ENCODE measurements around the gene SLC7A7. TPM values are rescaled to one million over a fixed set of nuclear protein-coding genes. Genes with fewer than 3 reads are reported as not detected.
"Not testable (repeated sequence)": the region's sequence is repeated elsewhere in the genome, so short reads cannot be mapped to it uniquely, and the experiment has no call there.

Gene SLC7A7
- total RNA-seq (10 to 100 TPM in 8 of 9 donors, 1 to 10 TPM in 1; 7.3 to 30.5 (median 18.6) TPM), polyA plus RNA-seq (10 to 100 TPM in 1 of 3 donors, 1 to 10 TPM in 2; 4.0 to 10.1 (median 6.5) TPM)
- long read RNA-seq, donor 1, partial matches to known transcripts: 0 of 2 reads
- long read RNA-seq, donor 1, other reads (novel, unspliced or antisense): 0 of 2 reads
- long read RNA-seq, donor 2: 0 reads
- long read RNA-seq, donor 3, partial matches to known transcripts: 88 of 161 reads
- long read RNA-seq, donor 3, other reads (novel, unspliced or antisense): 73 of 161 reads
- long read RNA-seq, donor 4, transcript SLC7A7-204 (10 exons, 2,447 nt): major isoform, 5 of 8 reads
- long read RNA-seq, donor 4, partial matches to known transcripts: 3 of 8 reads
- long read RNA-seq, donor 4, other reads (novel, unspliced or antisense): 0 of 8 reads
- long read RNA-seq, donor 5, transcript SLC7A7-204 (10 exons, 2,447 nt): major isoform, 8 of 19 reads
- long read RNA-seq, donor 5, partial matches to known transcripts: 4 of 19 reads
- long read RNA-seq, donor 5, other reads (novel, unspliced or antisense): 6 of 19 reads
- long read RNA-seq, donor 6, partial matches to known transcripts: 2 of 3 reads
- long read RNA-seq, donor 6, other reads (novel, unspliced or antisense): 1 of 3 reads
- long read RNA-seq, donor 7: 0 reads
- long read RNA-seq, donor 8, partial matches to known transcripts: 0 of 1 reads
- long read RNA-seq, donor 8, other reads (novel, unspliced or antisense): 0 of 1 reads
- long read RNA-seq, donor 9, partial matches to known transcripts: 0 of 2 reads
- long read RNA-seq, donor 9, other reads (novel, unspliced or antisense): 0 of 2 reads
- long read RNA-seq, donor 10, partial matches to known transcripts: 0 of 1 reads
- long read RNA-seq, donor 10, other reads (novel, unspliced or antisense): 0 of 1 reads

GRCh38 chr14:22814941-22815713, at the start of gene SLC7A7:
Gene SLC7A7 (minus strand): TSS chr14:22815435. CDS start chr14:22813398, 2,037 bp downstream.
- peaks cover 0 to 11% of the 10 kb centered on the region in 2 donors for H3K4me1 ChIP-seq (replicated peaks in 1 of 2)
- no peaks in the 10 kb centered on the region for H3K9me3 ChIP-seq (replicated peaks in 1 of 3)
- DNase-seq: no peak
- WGBS, 4 donors: 53 to 64% (median 60%) methylated on average over 10 of the region's 10 CpGs
- no peaks in the 10 kb centered on the region for H3K36me3 ChIP-seq (replicated peaks in 1 of 2)
- H3K27me3 ChIP-seq: no peaks in the 10 kb centered on the region
- intact Hi-C loops (cut with DNase I): loop anchor here in 1 of 2 donors (5.0 to 10.0 kb wide), 2 partner anchors 160 to 258 kb away; no protein-coding TSS in a partner anchor
- TF ChIP-seq POLR2A (IDR thresholded peaks at IDR 0.05) (no peak), CTCF (IDR thresholded peaks at IDR 0.05) (no peak)
- peak within 1 kb of the TSS in 2 of 5 donors; percentile 41 to 80 for H3K27ac ChIP-seq
- peak within 1 kb of the TSS in 1 of 4 donors; percentile 41 for H3K4me3 ChIP-seq

- TF ChIP-seq CTCF (IDR thresholded peaks at IDR 0.05) (no peak), POLR2A (IDR thresholded peaks at IDR 0.05) (no peak)
- WGBS, 4 donors: 80 to 90% (median 88%) methylated on average over 4 of the region's 4 CpGs
Observed at GRCh38 chr14:22864979-22865378, 49.7 kb upstream of the SLC7A7 start.

GRCh38 chr14:22861651-22862050, 46.4 kb upstream of the SLC7A7 start:
- DNase-seq: no peak

More at GRCh38 chr14:22864979-22865378, 49.7 kb upstream of the SLC7A7 start:
- Histone ChIP-seq H3K4me3 (no peak overlapping the region), H3K27ac (no peak overlapping the region), H3K9me3 (replicated peaks in 1 of 3) (no peaks in the 10 kb centered on the region), H3K27me3 (no peaks in the 10 kb centered on the region), H3K4me1 (replicated peaks in 1 of 2) (no peaks in the 10 kb centered on the region), H3K36me3 (replicated peaks in 1 of 2) (no peaks in the 10 kb centered on the region)
- intact Hi-C loops (cut with DNase I): no loop called here
- DNase-seq: no peak

GRCh38 chr14:22860377-22860776, 45.1 kb upstream of the SLC7A7 start:
- H3K36me3 ChIP-seq (replicated peaks in 1 of 2); intact Hi-C loops (cut with DNase I); H3K4me3 ChIP-seq; DNase-seq; H3K27me3 ChIP-seq; H3K4me1 ChIP-seq (replicated peaks in 1 of 2); H3K27ac ChIP-seq; H3K9me3 ChIP-seq (replicated peaks in 1 of 3): not testable (repeated sequence)
- 60 to 83% (median 79%) methylated on average over 3 of the region's 3 CpGs for WGBS, 4 donors

More at GRCh38 chr14:22861651-22862050, 46.4 kb upstream of the SLC7A7 start:
- intact Hi-C loops (cut with DNase I): no loop called here
- Histone ChIP-seq H3K27me3 (no peaks in the 10 kb centered on the region), H3K27ac (no peak overlapping the region), H3K4me3 (no peak overlapping the region), H3K36me3 (replicated peaks in 1 of 2) (no peaks in the 10 kb centered on the region), H3K9me3 (replicated peaks in 1 of 3) (no peaks in the 10 kb centered on the region), H3K4me1 (replicated peaks in 1 of 2) (no peaks in the 10 kb centered on the region)
- TF ChIP-seq POLR2A (IDR thresholded peaks at IDR 0.05): no peak
- no peak for TF ChIP-seq CTCF (IDR thresholded peaks at IDR 0.05)
